T-helper 2 cell treated with Interferon-gamma antibody and Interleukin-4, amounts not matched to agents 5 μg/mL and 100 μg/mL, for 36 hours (primary cell): ENCODE results near the gene NUP214.
"Not testable (repeated sequence)": the region's sequence is repeated elsewhere in the genome, so short reads cannot be mapped to it uniquely, and the experiment has no call there.

Source experiments
- DNase-seq: peaks from one replicate; pipeline ENCODE4 v3.0.0; 2021; ENCODE audit warnings: low spot score
- H3K27ac Mint-ChIP-seq: one replicate; pipeline ENCODE4 v1.8.0; 2021; ENCODE audit warnings: mild to moderate bottlenecking, mixed read lengths
- H3K27me3 Mint-ChIP-seq: one replicate; pipeline ENCODE4 v1.8.0; 2021; ENCODE audit warnings: low read depth, mixed read lengths
- H3K36me3 Mint-ChIP-seq: one replicate; pipeline ENCODE4 v1.8.0; 2021; ENCODE audit warnings: low read depth, mixed read lengths
- H3K4me1 Mint-ChIP-seq: one replicate; pipeline ENCODE4 v1.8.0; 2021; ENCODE audit warnings: low read depth, mixed read lengths
- H3K4me3 Mint-ChIP-seq: one replicate; pipeline ENCODE4 v1.8.0; 2022; ENCODE audit warnings: mild to moderate bottlenecking, moderate library complexity, mixed read lengths
- H3K9me3 Mint-ChIP-seq: one replicate; pipeline ENCODE4 v1.8.0; 2021; ENCODE audit warnings: mixed read lengths

Gene NUP214

DNA sequence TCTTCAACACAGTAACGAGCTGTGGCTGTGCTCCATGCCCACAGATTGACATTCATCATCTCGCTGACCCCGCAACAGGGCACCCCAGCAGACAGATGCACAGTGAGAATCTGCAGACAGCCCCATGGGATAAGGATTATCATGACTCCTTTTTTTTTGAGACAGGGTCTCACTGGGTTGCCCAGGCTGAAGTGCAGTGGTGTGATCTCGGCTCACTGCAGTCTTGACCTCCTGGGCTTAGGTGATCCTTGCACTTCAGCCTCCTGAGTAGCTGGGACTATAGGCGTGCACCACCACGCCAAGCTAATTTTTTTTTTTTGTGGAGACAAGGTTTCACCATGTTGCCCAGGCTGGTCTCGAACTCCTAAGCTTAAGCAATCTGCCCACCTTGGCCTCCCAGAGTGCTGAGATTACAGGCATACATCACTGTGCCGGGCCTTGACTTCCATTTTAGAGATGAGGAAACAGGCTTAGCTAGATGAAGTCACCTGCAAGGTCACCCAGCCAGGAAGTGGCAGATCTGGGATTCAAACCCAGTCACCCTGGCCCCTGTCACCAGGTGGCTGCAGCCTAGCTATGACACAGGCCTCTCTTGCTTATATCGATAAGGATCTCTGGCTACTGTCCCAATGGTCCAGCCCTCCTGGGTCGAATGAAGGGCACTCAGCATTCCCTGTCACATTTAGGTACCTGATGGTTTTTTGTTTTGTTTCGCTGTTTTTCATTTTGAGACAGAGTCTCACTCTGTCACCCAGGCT lies 24.0 kb upstream of the NUP214 start:
- Mint-ChIP-seq H3K27ac (no peak overlapping the region), H3K9me3 (no peaks in the 10 kb centered on the region), H3K4me1 (no peaks in the 10 kb centered on the region), H3K36me3 (no peaks in the 10 kb centered on the region), H3K27me3 (peaks cover 14% of the 10 kb centered on the region), H3K4me3 (no peak overlapping the region)
- no peak for DNase-seq

DNA sequence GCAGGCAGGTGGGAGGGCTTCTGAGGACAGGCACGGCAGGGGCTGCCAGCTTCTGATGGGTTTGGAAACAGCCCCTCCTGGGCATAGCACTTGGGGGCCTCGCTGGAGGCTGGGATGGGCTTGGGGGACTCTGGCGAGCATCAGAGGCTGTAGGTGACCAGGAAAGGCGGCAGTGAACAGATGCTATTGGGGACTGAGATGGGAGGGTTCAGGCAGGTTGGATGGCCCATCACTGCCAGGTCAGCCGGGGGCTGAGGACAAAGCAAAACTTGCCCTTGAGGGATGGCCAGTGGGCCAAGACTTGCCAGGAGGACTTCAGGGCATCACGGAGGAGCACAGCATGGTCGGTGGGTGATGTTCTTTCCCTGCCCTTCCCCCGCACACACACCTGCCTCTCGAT lies 22.4 kb upstream of the NUP214 start:
- Mint-ChIP-seq H3K4me1 (no peaks in the 10 kb centered on the region), H3K9me3 (no peaks in the 10 kb centered on the region), H3K36me3 (no peaks in the 10 kb centered on the region), H3K27ac (no peak overlapping the region), H3K4me3 (no peak overlapping the region), H3K27me3 (peaks cover 3% of the 10 kb centered on the region)
- DNase-seq, result no peak

DNA sequence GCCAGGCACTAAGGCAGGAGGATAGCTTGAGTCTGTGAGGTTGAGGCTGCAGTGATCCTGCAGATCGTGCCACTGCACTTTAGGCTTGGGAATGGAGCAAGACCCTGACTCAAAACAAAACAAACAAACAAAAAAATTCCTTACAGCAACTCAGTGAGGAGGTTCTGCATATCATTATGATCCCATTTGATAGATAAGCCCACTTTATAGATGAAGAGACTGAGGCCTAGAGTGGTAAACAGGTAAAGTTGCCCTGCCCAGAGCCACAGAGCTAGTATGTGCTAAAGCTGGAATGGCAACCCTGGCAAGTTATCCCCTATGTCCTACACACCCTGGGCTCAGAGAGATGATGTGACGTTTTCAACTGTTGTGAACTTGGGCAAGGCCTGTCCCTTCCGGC lies 21.9 kb upstream of the NUP214 start:
- Mint-ChIP-seq H3K4me1 (no peaks in the 10 kb centered on the region), H3K27ac (no peak overlapping the region), H3K36me3 (no peaks in the 10 kb centered on the region), H3K9me3 (no peaks in the 10 kb centered on the region), H3K4me3 (no peak overlapping the region), H3K27me3 (no peaks in the 10 kb centered on the region)
- DNase-seq, result no peak

DNA sequence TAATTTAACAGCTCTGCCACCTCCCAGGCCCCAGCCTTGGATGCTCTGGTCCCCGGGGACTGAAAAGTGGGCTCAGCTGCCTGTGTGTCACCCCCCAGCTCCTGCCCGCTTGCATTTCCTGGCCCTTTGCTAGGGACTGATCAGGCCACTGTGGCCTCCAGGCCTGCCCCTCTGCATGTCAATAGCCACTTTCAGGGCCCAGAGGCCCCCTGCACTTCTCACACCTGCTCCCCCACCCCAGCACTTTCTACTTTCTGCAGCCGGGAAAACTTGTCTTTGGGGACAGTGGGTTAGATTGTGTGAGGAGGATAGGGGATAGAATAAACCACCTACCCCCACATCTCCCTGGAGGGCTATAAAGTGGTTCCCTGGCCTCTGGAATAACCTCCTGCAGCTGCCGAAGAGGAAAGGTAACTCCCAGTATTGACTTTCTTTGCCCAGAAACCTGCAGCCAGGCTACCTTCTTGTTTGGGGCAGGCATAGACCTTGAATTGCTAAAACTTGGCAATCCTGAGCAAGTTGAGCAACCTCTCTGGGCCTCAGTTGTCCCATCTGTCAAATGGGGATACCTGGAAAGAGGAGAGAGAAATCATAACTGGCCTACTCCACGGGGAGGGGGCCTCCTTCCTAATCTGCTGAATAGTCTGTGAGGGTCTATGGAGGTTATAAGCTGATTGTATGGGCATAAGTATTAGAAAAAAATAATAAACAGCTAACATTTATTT lies 21.2 kb upstream of the NUP214 start:
- no peak overlapping the region for H3K27ac Mint-ChIP-seq
- H3K4me1 Mint-ChIP-seq, result no peaks in the 10 kb centered on the region
- DNase-seq, result no peak
- H3K9me3 Mint-ChIP-seq, result no peaks in the 10 kb centered on the region
- no peak overlapping the region for H3K4me3 Mint-ChIP-seq
- H3K36me3 Mint-ChIP-seq, result no peaks in the 10 kb centered on the region
- no peaks in the 10 kb centered on the region for H3K27me3 Mint-ChIP-seq

DNA sequence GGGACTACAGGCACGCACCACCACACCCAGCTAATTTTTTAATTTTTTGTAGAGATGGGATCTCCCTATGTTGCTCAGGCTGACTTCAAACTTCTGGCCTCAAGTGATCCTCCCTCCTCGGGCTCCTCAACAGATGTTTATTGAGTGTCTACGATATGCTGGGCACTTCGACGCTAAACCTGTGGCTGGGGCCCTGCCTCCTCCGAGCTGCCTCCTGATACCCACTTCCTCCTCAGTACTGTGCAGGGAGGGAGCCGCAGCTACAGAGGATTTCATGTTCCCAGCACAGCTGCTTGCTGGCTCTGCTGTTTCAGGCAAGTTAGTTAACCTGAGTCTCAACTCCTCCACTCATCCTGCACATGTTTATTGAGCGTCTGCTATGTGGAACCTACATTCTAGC lies 19.4 kb upstream of the NUP214 start:
- H3K27me3 Mint-ChIP-seq, result no peaks in the 10 kb centered on the region
- H3K9me3 Mint-ChIP-seq, result no peaks in the 10 kb centered on the region
- H3K36me3 Mint-ChIP-seq, result no peaks in the 10 kb centered on the region
- H3K4me1 Mint-ChIP-seq, result no peaks in the 10 kb centered on the region
- H3K27ac Mint-ChIP-seq, result no peak overlapping the region
- H3K4me3 Mint-ChIP-seq, result no peak overlapping the region
- DNase-seq, result no peak

DNA sequence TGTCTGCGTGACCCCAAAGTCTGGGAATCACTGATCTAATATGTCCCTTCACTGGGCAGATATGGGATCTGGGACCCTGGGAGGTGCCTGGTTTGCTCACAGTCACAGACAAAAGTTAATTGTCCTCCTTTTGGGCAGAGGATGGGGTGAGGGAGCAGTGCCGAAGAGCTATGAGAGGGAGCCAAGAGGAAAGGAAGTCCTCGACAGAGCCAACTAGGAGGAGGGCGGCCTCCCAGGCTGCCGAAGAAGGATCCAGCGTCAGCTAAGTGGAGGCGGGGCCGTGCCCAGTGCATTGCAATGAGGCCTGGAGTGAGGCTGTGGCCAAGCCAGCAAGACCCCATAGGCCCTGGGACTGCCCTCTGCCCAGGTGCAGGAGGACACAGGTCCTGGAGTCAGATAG lies 17.6 kb upstream of the NUP214 start:
- DNase-seq, result no peak
- no peaks in the 10 kb centered on the region for H3K9me3 Mint-ChIP-seq
- no peaks in the 10 kb centered on the region for H3K27me3 Mint-ChIP-seq
- no peak overlapping the region for H3K4me3 Mint-ChIP-seq
- no peak overlapping the region for H3K27ac Mint-ChIP-seq
- H3K36me3 Mint-ChIP-seq, result no peaks in the 10 kb centered on the region
- H3K4me1 Mint-ChIP-seq, result no peaks in the 10 kb centered on the region

DNA sequence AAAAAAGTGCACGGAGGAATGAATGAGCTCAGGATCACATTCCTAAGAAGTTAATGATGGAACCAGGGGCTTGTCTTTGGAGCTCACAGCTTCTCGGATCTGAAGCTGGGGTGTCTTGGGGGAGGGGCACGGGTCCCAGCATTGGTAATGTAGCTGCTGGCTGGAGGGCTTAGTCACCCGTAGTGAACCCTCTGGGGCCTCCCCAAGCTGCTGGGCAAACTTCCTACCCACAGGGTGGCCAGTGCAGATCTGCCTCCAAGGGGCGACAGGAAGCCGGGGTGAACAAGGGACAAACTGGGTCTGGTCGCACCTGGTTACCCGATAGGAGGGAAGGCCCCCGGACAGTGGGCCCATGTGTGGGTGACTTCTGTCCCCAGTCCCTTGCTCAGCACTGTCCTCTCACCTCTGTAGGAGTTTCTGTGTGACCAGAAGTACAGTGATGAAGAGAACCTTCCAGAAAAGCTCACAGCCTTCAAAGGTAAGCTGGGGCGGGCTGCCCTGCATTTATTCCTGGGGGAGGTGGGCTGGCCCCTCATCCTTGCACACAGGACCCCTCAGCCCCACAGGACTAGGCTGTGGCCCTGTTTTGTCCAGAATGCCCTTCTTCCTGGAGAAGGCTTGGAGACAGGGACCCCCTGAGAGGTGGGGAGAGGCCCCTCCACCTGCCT lies 14.1 kb upstream of the NUP214 start:
- DNase-seq, result no peak
- no peaks in the 10 kb centered on the region for H3K4me1 Mint-ChIP-seq
- H3K4me3 Mint-ChIP-seq, result no peak overlapping the region
- no peaks in the 10 kb centered on the region for H3K9me3 Mint-ChIP-seq
- no peaks in the 10 kb centered on the region for H3K27me3 Mint-ChIP-seq
- no peak overlapping the region for H3K27ac Mint-ChIP-seq
- H3K36me3 Mint-ChIP-seq, result no peaks in the 10 kb centered on the region

DNA sequence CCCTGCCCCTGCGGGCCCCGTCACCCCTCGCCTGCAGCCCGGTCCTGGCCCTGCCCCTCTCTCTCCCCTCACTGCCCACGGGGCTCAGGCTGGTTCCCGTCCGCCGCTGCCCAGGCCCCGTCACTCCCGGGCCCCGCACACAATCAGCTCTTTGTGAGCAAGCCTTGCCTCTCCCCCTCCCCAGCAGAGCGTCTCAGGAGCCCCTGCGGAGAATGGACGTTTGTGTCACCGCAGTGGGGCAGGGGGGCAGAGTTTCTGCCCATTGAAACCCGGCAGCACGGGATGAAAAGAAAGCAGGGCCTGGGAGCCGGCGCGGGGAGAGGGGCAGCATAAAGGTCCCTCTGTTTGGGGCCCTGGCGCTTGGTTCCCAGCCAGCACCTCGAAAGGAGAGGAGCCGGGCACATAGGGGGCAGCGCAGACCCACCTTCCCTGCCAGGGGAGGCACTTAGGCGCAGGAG lies 13.5 kb upstream of the NUP214 start:
- Mint-ChIP-seq H3K9me3 (no peaks in the 10 kb centered on the region), H3K4me1 (no peaks in the 10 kb centered on the region), H3K4me3 (no peak overlapping the region), H3K27me3 (no peaks in the 10 kb centered on the region), H3K36me3 (no peaks in the 10 kb centered on the region), H3K27ac (no peak overlapping the region)
- no peak for DNase-seq

DNA sequence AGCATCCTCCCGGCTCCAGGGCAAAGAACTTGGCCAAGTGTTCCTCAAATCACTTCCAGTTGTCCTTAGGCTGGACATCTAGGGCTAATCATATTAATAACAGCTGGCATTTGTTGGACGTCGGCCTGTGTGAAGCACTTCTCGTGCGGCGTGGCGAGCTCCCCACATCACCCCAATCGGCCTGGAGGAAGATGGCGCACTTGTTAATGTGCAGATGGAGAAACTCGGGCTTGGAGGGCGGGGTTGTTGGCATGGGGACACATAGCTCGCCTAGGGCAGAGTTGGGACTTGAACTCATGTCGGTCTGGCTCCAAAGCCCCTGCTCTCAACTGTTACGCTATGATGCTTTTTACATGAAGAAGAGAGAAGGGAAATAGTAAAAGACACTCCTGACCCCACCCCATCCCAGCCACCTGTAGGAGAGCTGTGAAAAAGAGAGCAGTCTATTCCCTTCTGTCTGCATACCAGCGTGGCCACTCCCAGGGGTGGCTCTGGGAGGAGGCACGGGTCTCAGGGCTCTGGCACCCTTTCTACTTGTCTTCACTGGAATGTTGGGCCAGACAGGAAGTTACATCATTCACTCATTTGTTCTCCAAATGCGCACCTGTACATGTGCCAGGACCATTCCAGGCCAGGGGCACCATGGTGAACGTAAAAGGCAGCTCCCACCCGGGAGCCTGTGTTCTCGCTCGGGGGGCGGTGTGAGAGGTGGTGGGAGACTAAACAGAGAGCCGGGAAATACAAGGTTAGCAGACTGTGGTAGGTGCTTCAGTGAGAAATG lies 12.8 kb upstream of the NUP214 start:
- H3K36me3 Mint-ChIP-seq, result no peaks in the 10 kb centered on the region
- no peaks in the 10 kb centered on the region for H3K9me3 Mint-ChIP-seq
- no peak for DNase-seq
- H3K4me3 Mint-ChIP-seq, result no peak overlapping the region
- no peaks in the 10 kb centered on the region for H3K4me1 Mint-ChIP-seq
- no peak overlapping the region for H3K27ac Mint-ChIP-seq
- H3K27me3 Mint-ChIP-seq, result no peaks in the 10 kb centered on the region

DNA sequence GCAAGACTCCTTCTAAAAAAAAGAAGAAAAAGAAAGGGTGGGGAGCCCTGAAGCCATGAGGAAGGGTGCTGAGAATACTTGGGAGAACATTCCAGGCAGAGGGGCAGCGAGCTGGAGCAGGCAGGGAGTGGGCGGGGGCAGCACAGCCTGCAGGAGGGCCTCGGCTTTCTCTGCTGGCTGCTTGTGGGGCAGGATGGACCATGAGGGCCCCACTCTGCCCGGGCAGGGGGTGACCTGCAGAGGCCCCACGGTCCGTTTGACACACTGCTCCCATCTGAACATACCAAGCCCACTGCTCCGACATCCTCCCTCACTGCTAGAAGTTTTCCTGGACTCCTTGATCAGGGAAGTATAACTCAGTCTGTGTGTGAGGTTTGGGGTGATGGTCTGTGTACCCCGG lies 11.7 kb upstream of the NUP214 start:
- Mint-ChIP-seq H3K36me3 (no peaks in the 10 kb centered on the region), H3K4me1 (no peaks in the 10 kb centered on the region), H3K4me3 (no peak overlapping the region), H3K27ac (no peak overlapping the region), H3K9me3 (no peaks in the 10 kb centered on the region), H3K27me3 (peaks cover 3% of the 10 kb centered on the region)
- DNase-seq, result no peak

DNA sequence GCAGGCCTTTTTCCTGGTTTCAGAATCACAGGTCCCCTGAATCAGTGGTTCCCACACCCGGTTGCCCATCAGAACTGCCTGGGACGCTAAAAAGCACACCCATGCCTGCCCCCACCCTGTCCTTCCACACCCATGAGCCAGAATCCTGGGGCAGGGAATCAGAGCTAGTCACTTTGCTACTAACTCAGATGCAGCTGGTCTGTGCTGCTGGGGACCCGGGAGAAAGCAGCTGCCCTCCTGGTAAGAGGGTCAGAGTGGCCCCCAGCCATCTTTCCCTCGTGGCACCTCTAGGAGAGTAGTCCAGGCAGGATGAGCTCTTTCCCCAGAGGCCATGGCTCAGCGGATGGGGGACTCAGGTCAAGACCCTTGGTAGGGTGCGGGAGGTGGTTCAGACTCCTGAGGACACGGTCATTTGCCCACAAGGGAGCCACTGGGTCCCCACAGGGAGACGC lies 11.3 kb upstream of the NUP214 start:
- no peaks in the 10 kb centered on the region for H3K4me1 Mint-ChIP-seq
- H3K4me3 Mint-ChIP-seq, result no peak overlapping the region
- no peaks in the 10 kb centered on the region for H3K9me3 Mint-ChIP-seq
- no peaks in the 10 kb centered on the region for H3K36me3 Mint-ChIP-seq
- no peak overlapping the region for H3K27ac Mint-ChIP-seq
- H3K27me3 Mint-ChIP-seq, result peaks cover 3% of the 10 kb centered on the region
- DNase-seq, result no peak

DNA sequence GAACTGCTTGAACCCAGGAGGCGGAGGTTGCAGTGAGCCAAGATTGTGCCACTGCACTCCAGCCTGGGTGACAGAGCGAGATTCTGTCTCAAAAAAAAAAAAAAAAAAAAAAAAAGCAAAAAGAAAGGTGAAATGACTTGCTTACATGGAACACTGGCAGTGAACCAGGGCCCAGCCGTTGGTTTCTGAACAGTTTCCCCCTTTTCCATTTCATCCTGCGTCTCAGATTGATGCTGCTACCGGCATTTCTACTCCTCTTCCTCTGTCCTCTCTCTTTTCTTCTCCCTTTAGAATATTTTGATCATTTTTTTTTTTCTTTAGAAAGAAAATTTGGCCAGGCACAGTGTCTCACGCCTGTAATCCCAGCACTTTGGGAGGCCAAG lies 10.0 kb upstream of the NUP214 start:
- not testable (repeated sequence) for H3K27ac Mint-ChIP-seq, H3K4me3 Mint-ChIP-seq, DNase-seq, H3K27me3 Mint-ChIP-seq, H3K9me3 Mint-ChIP-seq, H3K36me3 Mint-ChIP-seq, H3K4me1 Mint-ChIP-seq

DNA sequence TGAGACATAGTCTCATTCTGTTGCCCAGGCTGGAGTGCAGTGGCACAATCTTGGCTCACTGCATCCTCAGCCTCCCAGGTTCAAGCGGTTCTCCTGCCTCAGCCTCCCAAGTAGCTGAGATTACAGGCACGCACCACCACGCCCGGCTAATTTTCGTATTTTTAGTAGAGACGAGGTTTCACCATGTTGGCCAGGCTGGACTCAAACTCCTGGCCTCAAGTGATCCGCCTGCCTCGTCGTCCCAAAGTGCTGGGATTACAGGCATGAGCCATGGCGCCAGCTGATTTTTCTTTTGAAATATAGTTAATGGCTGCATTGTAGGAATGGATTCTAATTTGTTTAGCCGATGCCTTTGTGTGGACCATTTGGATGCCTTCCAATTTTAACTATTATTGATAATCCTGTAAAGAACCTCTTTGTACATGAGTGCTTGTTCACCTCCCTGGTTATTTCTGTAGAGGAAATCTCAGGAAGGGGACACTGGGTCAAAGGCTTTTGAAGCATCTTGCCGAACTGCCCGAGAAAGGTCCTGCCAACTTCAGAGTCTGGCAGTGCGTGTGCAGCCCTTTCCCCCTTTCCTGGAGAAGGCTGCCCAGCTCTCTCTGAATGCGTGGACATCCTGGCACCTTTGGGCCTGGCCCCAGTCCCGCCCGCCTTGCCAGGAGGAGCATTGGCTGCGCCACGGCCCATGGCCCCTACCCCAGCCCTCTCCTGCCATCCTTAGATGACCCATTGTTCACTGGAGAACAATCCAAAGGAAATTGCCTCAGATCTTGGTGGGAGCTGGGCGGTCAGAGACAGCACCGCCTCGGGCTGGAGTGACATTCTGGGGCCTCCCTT lies 8.9 kb upstream of the NUP214 start:
- Mint-ChIP-seq H3K36me3 (no peaks in the 10 kb centered on the region), H3K27me3 (peaks cover 4% of the 10 kb centered on the region), H3K9me3 (no peaks in the 10 kb centered on the region), H3K27ac (no peak overlapping the region), H3K4me3 (no peak overlapping the region), H3K4me1 (no peaks in the 10 kb centered on the region)
- DNase-seq, result no peak
